ENCODE data around the gene PARS2. TPM values are rescaled to one million over a fixed set of nuclear protein-coding genes. Genes with fewer than 3 reads are reported as not detected.

Gene PARS2
- total RNA-seq, 2 donors from 2014 or later, result 5.1 to 6.7 TPM

DNA sequence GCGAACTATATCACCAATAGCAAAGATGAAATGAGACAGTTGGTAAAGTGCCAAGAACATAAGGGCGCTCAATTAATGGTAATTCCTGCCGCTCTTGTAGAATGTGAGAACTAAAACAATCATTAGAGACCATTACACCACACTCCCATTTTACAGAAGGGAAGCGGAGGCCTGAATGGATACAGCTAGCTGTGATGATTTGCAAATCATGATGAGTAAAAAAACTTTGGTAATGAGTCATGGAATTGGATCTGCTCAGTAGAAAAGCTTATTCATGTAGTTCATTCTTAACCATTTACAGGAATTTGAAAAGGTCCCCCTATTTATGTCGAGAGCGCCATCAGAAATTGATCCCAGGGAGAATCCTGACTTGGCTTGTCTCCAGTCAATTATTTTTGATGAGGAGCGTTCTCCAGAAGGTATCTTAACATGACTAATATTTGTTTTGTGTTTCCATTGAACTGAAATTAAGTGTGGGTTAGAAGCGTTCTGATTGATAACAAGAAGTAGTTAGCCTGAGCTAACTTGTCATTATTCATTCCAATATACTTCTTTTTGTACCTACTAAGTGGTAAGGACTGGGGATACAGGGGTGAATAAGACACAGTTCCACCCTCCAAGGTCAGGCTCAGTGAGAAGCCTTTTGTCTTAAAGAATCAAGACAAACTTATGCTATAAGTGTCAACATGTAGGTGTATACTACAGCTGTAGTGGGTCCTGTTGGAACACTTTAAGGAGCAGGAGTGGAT lies 47.9 kb downstream of the PARS2 start:
- Mint-ChIP-seq H3K36me3 (peaks cover 0 to 14% of the 10 kb centered on the region in 2 donors), H3K9me3 (no peaks in the 10 kb centered on the region), H3K27ac (peak overlapping the region; percentile 92)
- no peak for DNase-seq (ENCODE audit: low spot score in 2 of 2)
- peak; percentile 60 to 65 for ATAC-seq

DNA sequence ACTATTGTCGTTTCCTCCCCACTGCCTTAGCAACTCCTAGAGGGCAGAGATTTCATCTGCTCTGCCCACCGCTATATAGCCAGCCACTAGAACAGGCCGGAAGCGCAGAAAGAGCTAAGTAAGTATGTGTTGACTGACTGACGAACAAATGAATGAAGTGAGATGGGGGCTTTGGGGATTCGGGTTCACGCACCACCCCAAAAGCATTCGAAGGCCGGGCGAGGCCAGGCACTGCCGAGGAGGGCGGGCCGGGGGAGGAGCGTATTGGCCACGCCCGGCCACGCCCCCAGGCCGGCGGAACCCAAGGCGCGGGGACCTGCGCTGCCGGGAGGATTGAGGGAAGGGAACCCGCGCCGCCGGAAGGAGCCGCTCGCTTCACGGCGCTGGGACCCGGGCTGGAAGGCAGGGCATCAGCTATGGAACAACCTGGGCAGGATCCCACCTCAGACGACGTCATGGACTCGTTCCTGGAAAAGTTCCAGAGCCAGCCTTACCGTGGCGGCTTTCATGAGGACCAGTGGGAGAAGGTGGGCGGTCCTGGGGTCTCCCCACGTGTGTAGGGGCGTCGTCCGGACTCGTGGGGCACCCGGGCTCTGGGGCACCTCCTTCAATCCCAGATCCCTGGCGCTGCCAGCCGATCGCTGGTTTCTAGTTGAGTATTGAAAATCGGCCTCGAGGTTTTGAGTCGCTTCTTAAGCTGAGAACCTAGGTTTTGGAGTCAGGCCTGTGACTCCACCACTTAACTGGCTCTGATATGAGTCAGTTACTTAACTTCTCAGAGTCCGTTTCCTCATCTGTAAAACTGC lies 48.6 kb downstream of the PARS2 start, which contains the start of gene TTC4:
TSS of gene TTC4 (plus strand) at position 369 of the 806 bp plus-strand sequence. CDS start at position 417, 48 bp downstream.
- H3K36me3 Mint-ChIP-seq, result peaks cover 0 to 14% of the 10 kb centered on the region in 2 donors
- DNase-seq (ENCODE audit: low spot score in 2 of 2), result peak; percentile 86 to 93
- peak within 1 kb of the TSS; percentile 92 for H3K27ac Mint-ChIP-seq
- ATAC-seq, result peak; percentile 86 to 92
- no peaks in the 10 kb centered on the region for H3K9me3 Mint-ChIP-seq

DNA sequence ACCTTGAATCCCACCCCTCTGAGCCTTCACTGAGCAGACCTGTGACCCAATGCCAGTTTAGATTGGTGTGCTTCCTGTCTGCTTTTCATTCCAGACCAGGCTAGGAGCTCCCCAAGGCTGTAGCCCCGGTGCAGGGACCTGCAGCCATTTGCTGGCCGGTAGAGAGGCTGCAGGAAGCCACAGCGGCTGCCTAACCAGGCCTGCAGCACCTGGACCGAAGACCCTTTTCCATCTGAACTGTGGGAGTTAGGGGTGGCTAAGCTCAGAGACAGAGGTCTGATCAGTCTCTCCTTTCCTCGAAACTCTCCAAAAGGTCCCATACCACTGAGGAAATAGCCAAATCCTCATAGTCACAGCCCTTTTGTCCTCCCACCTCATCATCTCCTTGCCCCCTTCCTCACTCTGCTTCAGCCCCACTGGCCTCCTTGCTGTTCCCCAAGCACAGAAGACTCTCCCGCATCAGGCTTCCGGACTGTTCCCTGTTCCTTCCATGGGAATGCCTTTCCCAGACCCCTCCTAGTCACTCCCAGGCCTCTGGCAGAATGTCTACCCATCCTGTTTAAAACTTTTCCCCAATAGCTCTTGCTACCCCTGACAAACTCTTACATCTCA lies 49.3 kb downstream of the PARS2 start:
- DNase-seq (ENCODE audit: low spot score in 2 of 2) (no peak), ATAC-seq (no peak)
- Mint-ChIP-seq H3K9me3 (no peaks in the 10 kb centered on the region), H3K27ac (peak overlapping the region; percentile 92), H3K36me3 (peaks cover 0 to 14% of the 10 kb centered on the region in 2 donors)

DNA sequence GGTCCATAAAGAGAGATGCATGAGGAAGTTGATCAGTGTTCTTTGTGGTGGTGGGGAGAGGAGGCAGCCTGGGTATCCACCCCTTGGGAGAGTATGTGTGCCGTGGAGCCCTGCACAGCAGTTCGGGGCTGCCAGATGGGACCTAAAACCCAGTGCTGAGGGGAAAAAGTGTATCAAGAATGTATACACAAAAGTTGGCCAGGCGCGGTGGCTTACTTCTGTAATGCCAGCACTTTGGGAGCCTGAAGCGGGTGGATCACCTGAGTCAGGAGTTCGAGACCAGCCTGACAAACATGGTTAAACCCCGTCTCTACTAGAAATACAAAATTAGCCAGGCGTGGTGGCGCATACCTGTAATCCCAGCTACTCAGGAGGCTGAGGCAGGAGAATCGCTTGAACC lies 52.8 kb downstream of the PARS2 start:
- no peak for ATAC-seq
- no peak overlapping the region for H3K27ac Mint-ChIP-seq

DNA sequence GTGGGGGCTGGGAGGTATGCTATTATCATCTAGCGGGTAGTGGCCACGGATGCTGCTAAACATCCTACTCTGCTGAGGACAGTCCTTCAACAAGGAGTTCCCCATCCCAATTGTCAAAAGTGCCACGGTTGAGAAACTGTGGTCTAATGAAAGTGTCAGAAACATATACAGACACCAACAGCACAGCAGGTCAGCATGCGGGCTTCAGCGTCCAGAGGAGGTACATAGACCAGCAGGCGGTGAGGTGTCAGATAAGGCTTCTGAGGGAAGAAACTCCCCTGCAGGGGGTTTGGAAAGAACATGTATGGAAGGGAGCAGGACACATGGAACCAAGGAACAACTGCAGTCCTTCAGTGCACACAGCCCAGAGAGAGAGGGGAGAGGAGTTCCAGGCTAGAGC lies 53.5 kb downstream of the PARS2 start:
- DNase-seq (ENCODE audit: low spot score in 2 of 2) (no peak), ATAC-seq (no peak)
- H3K9me3 Mint-ChIP-seq, result no peaks in the 10 kb centered on the region
- H3K27ac Mint-ChIP-seq, result no peak overlapping the region
- no peaks in the 10 kb centered on the region for H3K36me3 Mint-ChIP-seq

More for the DNA sequence above, 52.8 kb downstream of the PARS2 start:
- Mint-ChIP-seq H3K9me3 (no peaks in the 10 kb centered on the region), H3K36me3 (no peaks in the 10 kb centered on the region)
- no peak for DNase-seq (ENCODE audit: low spot score in 2 of 2)

DNA sequence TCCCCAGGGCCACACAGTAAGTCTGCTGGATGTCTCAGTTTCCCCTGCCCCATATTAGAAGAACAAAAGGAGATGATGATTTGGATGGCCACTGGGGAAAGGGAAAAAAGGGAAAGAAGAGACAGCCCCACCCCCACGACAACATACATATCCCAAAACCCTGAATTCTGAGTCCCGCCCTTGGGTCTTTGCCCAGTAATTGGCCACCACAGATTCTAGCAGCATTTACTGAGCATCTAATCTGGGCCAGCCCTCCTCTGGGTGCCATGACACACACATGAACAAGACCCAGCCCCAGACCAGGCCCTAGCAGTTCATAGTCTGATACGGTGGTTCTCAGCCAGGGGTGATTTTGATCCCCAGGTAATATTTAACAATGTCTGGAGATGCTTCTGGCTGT lies 53.9 kb downstream of the PARS2 start:
- DNase-seq (ENCODE audit: low spot score in 2 of 2) (no peak), ATAC-seq (no peak)
- Mint-ChIP-seq H3K27ac (peak overlapping the region in 1 of 2 donors; percentile 84), H3K36me3 (no peaks in the 10 kb centered on the region), H3K9me3 (no peaks in the 10 kb centered on the region)

DNA sequence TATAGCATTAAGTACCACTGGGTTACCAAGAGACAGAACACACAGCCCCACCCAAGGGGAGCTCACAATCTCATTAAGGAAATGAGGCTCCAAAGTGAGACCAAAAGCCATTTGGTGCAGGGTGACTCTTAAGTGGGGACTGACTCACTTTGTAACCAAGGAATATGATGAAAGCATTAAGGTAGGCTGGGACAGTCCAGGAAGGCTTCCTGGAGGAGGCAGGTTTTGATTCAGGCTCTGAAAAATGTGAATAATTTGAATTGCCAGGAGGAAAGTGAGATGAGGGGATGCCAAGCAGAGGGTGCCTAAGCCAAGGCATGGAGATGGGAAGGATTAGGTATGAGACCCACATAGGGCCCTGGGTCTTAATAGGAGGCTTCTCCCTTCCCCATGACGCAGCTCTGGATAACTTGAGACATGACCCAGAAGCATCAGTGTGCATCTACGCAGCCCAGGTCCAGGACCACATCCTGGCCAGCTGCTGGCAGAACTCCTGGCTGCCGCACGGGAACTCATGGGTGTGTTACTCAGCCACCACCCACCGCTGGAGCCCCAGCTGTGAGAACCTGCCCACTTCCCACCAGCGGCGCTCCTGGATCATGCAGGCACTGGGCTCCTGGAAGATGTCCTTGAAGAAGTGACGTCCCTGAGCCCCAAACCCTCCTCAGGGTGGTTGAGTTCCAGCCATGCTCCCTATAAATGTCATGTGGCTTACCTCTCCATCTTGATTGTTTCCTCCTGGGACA lies 54.6 kb downstream of the PARS2 start:
- ATAC-seq (peak in 1 of 2 donors; percentile 45), DNase-seq (ENCODE audit: low spot score in 2 of 2) (no peak)
- no peaks in the 10 kb centered on the region for H3K9me3 Mint-ChIP-seq
- H3K27ac Mint-ChIP-seq, result peak overlapping the region in 1 of 2 donors; percentile 84
- H3K36me3 Mint-ChIP-seq, result no peaks in the 10 kb centered on the region

DNA sequence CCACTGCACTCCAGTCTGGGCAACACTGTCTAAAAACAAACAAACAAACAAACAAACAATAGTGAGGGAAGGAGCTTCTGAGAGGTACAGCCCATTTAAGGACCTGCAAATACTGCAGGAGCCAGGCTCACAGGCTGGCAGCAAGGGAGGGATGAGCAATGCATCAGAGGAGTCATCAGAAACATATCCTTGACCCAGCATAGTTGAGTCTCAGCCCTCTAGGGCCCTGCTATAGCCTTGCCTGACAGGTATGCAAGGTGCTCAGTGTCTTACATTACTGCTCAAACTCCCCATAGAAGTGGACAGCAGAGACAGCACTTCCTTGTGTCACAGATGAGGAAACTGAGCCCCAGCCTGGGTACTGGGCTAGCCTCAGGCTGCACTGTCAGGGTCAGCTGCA lies 55.9 kb downstream of the PARS2 start:
- no peak overlapping the region for H3K27ac Mint-ChIP-seq
- ATAC-seq (no peak), DNase-seq (ENCODE audit: low spot score in 2 of 2) (no peak)
- no peaks in the 10 kb centered on the region for H3K36me3 Mint-ChIP-seq
- H3K9me3 Mint-ChIP-seq, result no peaks in the 10 kb centered on the region

Other genes starting within 250 kb of the PARS2 start
- gene ACOT11, start 216.3 kb downstream of the PARS2 start, total RNA-seq, result 1 to 10 TPM; 1.0 to 4.5 TPM
- gene FAM151A, start 141.0 kb downstream of the PARS2 start, total RNA-seq, result not detected
- under 1 TPM; 0.11 to 0.53 TPM for gene MROH7, start 122.7 kb downstream of the PARS2 start, total RNA-seq
- gene TTC4, start 48.7 kb downstream of the PARS2 start, total RNA-seq, result 10 to 100 TPM; 18.7 to 25.9 TPM
- 1 to 10 TPM; 1.4 to 9.6 TPM for gene TTC22, start 36.8 kb upstream of the PARS2 start, total RNA-seq
- gene DHCR24, start 122.7 kb upstream of the PARS2 start, total RNA-seq, result 10 to 100 TPM; 28.4 to 94.6 TPM
- under 1 TPM in 1 of 2 donors, not detected in 1; 0.23 TPM for gene TMEM61, start 216.1 kb upstream of the PARS2 start, total RNA-seq
- under 1 TPM in 1 of 2 donors, not detected in 1; 0.12 TPM for gene BSND, start 234.4 kb upstream of the PARS2 start, total RNA-seq

Data from activated naive CD4-positive, alpha-beta T cell treated with anti-CD3 and anti-CD28 coated beads, Interleukin-2, amount 50 U/mL, for 72 hours (primary cell).